Medulla oblongata (tissue), 1 donor: ENCODE measurements around the gene GTF2F2.
"Not testable (repeated sequence)": the region's sequence is repeated elsewhere in the genome, so short reads cannot be mapped to it uniquely, and the experiment has no call there.

ENCODE experiments used
- DNase-seq: peaks from one replicate; pipeline ENCODE4 v3.0.0-alpha.2; 2015; ENCODE audit errors: extremely low spot score

The GTF2F2 gene

GRCh38 chr13:45180303-45180702 lies 60.0 kb downstream of the GTF2F2 start:
- no peak for DNase-seq

- DNase-seq: no peak
Measured at GRCh38 chr13:45180713-45181601, 60.6 kb downstream of the GTF2F2 start.

DNA sequence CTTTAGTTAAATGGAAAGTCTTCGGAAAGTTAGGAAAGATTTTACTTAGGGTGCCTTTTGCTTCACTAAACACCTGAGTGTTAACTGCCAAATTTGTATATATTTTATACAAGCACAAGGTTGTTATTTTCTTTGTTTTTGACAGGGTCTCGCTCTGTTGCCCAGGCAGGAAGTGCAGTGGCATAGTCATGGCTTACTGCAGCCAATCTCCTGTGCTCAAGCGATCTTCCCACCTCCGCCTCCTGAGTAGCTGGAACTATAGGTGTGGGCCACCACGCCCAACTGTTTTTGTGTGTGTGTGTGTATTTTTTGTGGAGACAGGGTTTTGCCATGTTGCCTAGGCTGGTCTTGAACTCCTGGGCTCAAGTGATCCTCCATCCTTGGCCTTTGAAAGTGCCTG lies 64.4 kb downstream of the GTF2F2 start:
- DNase-seq: no peak

- DNase-seq: no peak
Measured at GRCh38 chr13:45185286-45185685, 65.0 kb downstream of the GTF2F2 start.

- DNase-seq: not testable (repeated sequence)
Measured at GRCh38 chr13:45189077-45189476, 68.8 kb downstream of the GTF2F2 start.

DNA sequence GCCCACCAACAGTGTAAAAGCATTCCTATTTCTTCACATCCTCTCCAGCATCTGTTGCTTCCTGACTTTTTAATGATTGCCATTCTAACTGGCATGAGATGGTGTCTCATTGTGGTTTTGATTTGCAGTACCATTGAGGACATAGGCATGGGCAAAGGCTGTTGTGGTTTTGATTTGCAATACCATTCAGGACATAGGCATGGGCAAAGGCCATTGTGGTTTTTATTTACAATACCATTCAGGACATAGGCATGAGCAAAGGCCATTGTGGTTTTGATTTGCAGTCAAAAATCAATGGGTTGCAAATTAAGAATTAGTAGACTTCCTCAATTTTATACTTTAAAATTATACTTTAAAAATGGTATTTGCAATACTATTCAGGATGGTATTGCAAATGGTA lies 69.2 kb downstream of the GTF2F2 start:
- not testable (repeated sequence) for DNase-seq

GRCh38 chr13:45191874-45192273 lies 71.6 kb downstream of the GTF2F2 start:
- no peak for DNase-seq

DNA sequence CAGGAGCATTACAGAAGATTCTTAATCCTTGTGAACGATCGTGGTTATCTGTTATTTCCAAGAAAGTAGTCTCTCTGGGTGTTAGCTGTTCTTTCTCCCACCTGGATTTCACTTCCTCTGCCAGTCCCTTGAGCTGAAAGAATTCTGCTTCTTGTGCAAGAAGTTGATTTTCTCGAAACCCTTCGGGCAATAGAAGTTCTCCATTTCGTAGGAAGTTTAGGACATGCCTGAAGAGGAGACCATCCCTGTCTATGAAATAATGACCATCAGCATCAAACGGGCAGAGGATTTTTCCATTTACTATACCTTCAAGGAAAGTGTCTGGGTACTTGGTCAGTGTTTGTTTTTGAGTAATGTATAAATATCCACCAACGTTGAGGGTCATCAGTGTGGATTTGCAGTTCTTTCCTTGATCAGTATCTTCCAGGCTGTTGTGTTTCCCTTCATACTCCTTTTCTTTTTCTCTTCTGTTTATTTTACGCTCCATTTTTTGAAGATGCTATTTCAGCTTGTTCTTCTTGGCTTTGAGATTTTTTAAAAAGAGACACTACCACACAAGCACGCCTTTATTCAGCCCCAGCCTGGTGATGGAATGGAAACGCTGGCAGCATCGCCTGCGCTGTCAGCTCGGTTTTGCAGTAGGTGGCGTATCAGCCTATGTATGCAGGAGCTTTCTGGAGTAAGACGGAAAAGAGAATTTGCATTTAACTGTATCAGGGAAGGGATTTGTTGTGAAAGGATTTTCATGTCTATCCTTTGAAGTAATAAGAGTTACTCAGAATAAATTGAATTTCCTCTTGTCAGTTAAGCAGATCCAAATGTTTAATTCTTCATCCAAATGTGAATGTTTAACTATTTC lies 74.0 kb downstream of the GTF2F2 start:
- peak; percentile 88 for DNase-seq

DNA sequence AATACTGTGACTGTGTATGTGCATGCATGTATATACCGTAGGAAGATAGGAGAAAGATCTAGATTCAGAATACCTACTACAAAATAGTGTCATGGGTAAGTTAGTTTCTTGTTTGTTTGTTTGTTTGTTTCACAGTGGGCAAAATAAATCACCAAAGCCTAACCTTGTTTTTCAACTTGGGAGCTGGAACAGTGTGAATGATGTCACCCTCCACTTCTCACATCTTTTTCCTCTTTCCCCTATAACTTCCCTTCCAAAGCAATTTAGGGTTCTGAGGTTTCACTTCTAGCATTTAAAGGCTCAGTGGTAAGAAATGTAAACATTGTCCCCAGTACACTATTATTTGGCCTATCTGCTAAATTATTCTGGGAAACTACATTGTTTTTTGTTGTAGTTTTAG lies 75.1 kb downstream of the GTF2F2 start:
- peak; percentile 62 for DNase-seq

- no peak for DNase-seq
Measured at GRCh38 chr13:45196096-45196495, 75.8 kb downstream of the GTF2F2 start.

- DNase-seq: no peak
Measured at GRCh38 chr13:45196622-45197021, 76.3 kb downstream of the GTF2F2 start.

DNA sequence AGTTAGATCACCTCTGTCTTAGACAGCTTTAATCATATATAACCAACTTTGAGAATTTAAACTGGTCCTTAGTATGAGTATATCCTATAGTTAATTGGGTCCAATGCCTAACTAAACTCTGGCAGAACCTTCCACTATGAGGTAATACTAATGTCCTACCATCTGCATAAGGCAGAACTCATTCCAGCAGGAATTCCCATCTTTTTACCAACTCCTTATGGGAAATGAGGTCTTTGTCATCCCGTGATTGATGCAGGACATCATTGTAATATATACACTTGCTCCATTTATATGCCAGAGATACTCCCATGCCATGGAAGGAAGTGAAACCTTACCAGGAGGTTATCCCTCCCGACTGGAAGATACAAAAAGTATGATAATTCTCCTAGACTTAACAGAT lies 77.7 kb downstream of the GTF2F2 start:
- no peak for DNase-seq

DNA sequence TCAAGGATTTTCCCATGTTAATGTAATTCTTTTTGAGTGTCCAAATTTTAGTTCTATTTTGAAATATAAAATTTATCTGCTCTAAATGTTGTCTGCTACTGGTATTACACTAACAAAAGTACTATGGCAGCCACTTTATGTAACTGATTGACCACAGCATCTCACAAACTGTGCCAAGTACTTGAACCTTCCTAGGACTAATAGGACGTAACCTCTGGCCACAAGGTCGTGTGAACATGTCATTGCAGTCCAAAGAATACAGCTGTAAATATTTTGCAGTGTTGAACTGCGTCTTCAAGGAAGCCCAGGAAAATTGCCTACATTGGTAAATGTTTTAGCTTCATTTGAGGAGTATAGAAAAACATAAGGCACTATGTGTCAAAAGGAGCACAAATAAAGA lies 78.6 kb downstream of the GTF2F2 start:
- no peak for DNase-seq

- DNase-seq: no peak
Measured at GRCh38 chr13:45199711-45200110, 79.4 kb downstream of the GTF2F2 start.

GRCh38 chr13:45200701-45201232 lies 80.5 kb downstream of the GTF2F2 start, which contains the start of gene KCTD4:
Gene KCTD4, minus strand, starts transcription at chr13:45201045. Its CDS starts 6,478 bp downstream, at chr13:45194567.
- DNase-seq: no peak

DNA sequence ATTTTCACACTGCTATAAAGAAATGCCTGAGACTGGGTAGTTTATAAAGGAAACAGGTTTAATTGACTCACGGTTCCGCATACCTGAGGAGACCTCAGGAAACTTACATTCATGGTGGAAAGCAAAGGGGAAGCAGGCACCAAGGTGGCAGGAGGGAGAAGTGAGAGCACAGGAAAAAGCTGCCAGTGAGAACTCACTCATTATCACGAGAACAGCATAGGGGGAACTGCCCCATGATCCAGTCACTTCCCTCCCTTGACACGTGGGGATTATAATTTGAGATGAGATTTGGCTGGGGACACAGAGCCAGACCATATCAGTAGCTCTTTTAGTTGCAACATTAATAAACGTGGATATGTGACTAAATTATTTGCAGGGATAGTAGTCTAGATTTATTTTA lies 84.8 kb downstream of the GTF2F2 start:
- DNase-seq: no peak

DNA sequence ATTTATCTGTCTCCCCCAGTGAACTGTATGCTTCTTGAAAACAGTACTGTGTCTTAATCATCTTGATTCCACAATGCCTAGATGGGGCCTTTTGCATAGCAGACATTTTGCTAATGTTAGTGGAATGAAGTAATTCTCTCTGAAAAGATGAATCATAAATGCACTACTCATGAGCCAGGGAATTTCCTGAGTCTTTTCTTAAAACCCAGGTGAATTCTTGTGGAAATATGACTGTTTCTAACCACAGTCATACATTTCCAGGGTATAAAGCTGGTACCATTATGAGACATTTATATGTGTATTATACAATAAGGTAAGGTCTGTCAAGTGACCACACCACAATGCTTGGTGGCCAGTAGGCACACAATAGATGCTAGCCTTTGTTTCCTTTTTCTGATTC lies 86.0 kb downstream of the GTF2F2 start:
- DNase-seq: no peak

- DNase-seq: peak; percentile 13
Measured at GRCh38 chr13:45207319-45207718, 87.0 kb downstream of the GTF2F2 start.

GRCh38 chr13:45208132-45208531 lies 87.8 kb downstream of the GTF2F2 start:
- no peak for DNase-seq

DNA sequence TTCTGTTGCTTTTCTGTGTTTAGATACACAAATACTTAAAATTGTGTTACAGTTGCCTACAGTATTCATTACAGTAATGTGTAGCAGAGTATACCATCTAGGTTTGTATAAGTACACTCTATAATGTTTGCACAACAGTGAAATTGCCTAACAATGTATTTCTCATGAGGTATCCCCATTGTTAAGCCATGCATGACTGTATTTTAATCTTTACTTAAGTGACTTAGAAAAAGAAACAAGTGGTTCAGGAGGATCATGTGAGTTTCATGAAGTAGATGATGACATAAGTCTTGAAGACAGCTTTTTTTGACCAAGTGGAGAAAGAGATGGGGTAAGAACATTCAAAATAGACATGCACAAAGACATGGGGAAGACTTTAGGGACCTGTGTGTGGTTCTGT lies 88.9 kb downstream of the GTF2F2 start:
- no peak for DNase-seq

DNA sequence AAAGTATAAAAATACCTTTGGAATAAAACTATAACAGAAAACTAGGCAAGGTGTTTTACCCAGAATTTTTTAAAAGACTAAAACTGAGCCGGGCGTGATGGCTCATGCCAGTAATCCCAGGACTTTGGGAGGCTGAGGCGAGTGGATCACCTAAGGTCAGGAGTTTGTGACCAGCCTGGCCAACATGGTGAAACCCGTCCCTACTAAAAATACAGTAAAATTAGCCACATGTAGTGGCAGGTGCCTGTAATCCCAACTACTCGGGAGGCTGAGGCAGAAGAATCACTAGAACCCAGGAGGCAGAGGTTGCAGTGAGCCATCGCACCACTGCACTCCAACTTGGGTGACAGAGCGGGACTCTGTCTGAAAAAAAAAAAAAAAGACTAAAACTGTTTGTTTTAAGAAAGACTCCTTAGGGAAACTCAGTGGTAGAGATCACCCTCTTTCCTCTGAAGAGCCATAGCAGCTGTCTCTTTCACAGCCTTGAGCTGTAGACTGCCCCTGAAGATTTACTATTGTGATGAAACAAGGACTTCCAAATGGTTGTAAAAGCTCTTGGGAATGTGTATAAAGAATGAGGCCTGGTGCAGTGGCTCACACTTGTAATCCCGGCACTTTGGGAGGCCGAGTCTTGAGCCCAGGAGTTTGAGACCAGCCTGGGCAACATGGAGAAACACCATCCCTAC lies 95.2 kb downstream of the GTF2F2 start:
- DNase-seq: no peak

- DNase-seq: no peak
Measured at GRCh38 chr13:45216193-45216592, 95.9 kb downstream of the GTF2F2 start.
